ENCODE data around the gene NPAS2.

The NPAS2 gene, protein sequence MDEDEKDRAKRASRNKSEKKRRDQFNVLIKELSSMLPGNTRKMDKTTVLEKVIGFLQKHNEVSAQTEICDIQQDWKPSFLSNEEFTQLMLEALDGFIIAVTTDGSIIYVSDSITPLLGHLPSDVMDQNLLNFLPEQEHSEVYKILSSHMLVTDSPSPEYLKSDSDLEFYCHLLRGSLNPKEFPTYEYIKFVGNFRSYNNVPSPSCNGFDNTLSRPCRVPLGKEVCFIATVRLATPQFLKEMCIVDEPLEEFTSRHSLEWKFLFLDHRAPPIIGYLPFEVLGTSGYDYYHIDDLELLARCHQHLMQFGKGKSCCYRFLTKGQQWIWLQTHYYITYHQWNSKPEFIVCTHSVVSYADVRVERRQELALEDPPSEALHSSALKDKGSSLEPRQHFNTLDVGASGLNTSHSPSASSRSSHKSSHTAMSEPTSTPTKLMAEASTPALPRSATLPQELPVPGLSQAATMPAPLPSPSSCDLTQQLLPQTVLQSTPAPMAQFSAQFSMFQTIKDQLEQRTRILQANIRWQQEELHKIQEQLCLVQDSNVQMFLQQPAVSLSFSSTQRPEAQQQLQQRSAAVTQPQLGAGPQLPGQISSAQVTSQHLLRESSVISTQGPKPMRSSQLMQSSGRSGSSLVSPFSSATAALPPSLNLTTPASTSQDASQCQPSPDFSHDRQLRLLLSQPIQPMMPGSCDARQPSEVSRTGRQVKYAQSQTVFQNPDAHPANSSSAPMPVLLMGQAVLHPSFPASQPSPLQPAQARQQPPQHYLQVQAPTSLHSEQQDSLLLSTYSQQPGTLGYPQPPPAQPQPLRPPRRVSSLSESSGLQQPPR

DNA sequence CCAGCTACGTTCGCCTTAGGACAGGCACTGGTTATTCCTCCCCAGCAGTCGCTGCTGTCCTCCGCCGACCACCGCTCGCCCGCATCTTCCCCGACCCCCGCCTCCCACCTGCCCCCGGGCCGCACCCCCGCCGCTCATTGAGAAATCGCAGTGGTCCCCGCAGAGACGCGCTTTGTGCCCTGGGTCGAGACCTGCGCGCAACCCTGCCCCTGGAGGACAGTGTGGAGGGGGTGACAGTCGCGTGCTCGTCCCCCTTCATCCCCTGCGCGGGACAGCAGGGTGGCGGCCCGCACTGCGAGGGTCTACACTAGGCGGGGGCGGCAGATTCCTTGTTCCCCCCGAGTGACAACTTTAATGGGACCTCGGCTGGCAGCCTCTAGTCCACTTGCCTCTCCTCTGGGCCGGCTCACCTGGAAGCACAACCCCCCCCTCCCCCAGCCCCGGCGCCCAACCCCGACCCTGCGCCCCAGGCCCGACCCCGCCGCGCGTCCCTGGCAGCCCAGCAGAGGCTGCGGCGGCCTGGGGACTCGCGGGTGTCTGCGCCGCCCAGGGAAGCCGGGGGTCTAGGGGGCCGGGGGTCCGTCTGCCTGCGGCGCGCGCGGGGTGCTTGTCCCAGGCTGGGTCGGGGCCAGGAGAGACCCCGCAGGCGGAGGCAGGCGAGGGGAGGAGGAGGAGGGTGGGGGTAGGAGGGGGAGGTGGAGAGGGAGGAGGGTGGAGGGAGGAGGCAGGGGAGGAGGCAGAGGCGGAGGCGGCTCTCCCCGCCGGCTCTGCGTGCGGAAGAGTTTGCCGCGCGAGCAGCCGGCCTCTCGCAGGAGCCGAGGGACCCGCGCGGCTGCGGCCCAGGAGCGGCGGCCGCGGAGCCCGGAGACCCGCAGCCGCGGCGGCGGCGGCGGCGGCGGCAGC is at the start of gene NPAS2:
TSS of gene NPAS2 (plus strand) at position 770 of the 903 bp plus-strand sequence. CDS start 84,616 bp downstream, outside the sequence.
- DNase-seq, result peak; percentile 68

DNA sequence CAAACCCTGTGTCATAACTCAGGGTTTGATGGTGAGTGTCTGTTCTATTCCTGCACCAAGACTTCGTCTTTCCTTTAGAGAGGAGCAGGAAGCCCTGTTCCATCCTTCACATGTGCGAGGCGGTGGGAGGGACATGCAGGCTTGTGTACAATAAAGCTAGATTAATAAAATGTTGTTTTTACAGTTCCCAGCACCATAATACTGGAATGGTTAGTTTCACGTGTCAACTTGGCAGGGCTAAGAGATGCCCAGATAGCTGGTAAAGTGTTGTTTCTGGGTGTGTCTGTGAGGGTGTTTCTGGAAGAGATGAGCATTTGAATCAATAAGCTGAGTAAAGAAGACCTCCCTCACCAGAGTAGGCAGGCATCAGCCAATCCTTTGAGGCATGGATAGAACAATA is 48.8 kb upstream of the NPAS2 start:
- no peak for DNase-seq

DNA sequence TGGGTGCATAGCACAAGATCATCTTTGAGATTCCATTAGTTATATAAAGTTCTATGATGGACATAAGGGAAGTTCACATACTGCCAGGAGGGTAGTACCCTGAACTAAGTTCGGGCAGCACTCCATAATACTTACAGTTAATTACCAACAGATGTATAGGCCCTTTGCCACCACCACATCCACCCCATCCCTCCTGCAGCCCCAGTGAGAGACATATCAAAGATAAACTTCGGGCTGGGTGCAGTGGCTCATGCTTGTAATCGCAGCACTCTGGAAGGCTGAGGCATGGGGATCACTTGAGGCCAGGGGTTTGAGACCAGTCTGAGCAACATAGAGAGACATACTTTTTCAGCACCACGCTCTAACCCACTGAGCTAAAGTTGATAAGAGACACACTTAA is 46.4 kb upstream of the NPAS2 start:
- no peak for DNase-seq

DNA sequence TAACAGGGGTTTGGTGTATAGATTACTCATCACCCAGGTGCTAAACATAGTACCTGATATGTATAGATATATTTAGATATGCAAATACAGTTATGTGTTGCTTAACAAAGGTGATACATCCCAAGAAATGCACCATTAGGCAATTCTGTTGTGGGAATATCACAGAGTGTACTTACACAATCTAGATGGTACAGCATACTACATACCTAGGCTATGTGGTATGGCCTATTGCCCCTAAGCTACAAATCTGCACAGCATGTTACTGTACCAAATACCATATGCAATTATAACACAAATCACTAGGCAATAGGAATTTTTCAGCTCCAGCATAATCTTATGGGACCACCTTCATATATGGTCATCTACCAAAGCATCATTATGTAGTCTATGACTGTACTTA is 43.5 kb upstream of the NPAS2 start:
- DNase-seq, result no peak

DNA sequence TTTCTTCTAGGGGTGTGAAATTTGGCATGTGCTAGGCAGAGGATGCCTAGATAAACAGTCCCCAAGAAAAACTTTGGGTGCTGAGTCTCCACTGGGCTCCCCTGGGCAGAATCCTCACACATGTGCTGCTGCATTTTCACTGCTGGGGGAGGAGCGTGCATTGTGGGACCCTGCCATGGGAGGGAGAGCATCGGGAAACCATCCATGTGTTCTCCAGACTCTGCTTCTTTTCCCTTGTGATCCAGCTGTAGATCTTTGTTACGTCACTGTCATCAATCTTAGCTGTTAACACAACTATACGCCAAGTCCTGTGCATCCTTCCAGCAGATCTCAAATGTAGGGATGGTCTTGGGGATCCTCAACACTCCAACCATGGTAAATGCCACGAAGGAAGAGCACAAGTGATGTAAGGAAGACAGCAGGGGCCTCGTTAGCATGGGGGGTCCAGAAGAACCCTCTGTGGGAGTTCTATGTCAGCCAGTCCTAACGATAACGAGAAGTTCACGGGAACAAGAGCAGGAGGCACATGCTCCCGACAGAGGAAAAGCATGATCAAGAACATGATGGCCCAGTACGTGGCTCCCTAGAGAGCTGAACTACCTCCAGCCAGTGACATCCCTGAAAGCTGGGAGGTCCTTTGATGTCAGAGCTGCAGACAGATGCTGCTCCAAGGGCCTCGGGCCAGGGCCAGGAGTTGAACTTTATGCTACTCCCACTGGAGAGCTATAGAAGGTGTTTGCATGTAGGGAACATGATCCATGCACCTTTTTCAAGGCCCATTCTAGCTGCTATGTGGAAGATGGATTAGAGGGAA is 41.1 kb upstream of the NPAS2 start:
- DNase-seq, result no peak

DNA sequence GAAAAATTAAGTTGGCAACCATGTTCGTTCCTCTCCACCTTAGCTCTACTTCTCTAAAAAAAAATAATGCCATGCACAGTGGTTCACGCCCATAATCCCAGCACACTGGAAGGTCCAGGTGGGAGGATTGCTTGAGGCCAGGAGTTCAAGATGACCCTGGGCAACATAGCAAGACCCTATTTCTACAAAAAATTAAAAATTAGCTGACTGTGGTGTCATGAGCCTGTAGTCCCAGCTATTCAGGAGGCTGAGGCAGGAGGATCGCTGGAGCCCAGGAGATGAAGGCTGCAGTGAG is 40.1 kb upstream of the NPAS2 start:
- no peak for DNase-seq

DNA sequence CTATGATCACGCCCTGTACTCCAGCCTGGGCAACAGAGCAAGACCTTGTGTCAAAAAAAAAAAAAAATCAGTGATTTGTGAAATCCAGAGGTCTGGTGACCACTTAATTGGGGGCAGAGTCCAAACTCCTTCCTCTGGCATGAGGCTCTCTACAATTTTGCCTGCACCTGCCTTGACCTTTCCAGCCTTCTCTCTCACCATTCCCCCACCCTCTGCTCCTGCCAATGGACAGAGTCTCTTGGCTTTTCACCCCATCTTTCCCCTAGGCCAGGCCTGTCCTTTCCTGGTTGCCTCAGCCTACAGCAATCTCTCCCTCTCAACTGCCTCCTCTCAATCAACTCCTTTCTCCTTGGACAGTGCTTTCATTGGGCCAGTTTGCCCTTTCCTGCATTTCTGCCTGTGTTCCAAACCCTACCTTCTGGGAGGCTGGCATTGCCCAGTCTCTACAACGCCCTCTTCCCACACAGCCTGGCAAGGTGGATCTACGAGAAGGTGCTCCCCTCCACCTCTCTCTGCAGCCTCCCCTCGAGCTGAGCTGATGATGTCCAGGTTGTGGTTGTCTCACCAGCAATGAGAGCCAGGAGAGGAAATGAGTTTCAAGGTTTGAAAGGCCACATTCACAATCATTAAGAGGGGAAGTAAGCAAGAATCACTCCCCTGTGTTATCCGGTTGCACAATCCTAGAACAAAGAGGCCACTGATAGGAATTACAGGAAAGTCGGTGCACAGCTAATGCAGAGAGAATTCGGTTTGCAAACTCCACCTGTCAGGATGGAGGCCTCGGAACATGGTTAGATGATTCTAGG is 39.5 kb upstream of the NPAS2 start:
- DNase-seq, result no peak

DNA sequence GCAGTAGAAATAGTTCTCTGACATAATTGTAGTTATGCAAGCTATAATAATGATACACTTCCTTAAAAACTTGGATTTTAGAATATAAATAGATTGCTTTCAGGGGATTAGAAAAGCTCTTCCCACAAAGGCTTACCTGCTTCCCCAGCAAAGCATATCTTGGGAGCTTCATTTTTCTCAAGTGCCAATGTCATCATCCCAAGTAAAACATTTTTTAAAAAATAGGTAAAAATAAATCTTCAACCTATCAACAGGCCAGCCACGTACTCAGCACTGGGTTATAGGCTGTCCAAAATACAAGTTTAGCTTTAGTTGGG is 39.0 kb upstream of the NPAS2 start:
- DNase-seq, result no peak

DNA sequence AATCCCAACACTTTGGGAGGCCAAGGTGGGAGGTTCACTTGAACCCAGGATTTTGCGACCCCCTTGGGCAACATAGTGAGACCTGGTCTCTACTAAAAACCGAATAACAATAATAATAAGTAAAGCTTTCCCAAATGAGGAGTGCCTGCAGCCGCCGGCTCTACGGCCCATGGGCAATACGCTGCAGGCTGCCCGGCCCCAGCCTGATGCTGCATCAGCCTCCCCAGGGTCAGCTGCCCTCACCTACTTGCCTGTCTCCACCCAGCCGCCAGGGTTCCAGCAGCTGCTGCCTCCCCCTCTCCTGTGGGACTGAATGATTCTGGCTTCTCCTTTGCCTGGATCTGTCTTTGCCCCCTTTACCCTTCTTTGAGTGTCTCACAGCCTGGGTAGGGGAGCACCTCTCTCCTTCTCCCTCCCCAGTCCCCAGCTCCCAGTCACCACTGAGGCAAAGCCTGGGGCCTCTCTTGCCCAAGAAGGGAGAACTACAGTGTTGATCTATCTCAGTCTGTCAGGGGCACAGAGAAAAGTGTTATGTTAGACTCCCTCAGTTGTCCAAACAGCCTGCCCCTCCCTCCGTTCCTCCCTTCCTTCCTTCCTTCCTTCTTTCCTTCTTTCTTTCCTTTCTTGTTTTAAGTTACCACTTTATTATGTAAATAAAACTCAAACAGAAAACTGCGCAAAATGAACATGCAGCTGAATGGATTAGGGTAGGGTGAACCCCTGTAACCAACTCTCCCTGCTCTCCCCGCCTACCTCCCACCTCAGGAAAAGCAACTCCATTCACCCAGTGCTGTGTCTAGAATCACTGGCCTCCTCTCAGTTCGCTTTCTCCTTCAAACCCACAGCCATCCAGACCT is 38.2 kb upstream of the NPAS2 start:
- no peak for DNase-seq

DNA sequence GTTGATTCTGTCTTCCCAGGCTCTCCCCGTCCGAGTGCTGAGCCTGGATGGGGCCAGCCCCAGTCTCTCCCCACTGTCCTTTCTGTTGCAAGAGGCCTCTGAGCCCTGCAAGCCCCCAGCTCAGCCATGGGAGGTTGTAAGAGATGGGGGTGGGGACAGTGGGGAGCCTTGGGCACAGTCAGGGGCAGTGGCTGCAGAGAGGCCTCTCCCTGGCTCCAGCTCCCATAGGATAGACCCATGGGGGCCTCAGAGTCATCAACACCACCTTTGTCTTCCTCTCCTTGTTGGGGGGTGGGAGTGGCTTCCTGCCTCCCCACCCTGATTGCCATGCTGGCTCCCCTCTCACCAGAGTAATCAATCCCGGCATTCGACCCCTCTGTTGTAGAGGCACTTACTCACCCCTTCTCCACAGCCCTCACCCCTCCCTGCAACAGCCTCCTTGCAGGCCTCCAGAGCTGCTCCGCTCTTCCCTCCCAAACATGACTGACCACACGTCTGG is 37.5 kb upstream of the NPAS2 start:
- no peak for DNase-seq

DNA sequence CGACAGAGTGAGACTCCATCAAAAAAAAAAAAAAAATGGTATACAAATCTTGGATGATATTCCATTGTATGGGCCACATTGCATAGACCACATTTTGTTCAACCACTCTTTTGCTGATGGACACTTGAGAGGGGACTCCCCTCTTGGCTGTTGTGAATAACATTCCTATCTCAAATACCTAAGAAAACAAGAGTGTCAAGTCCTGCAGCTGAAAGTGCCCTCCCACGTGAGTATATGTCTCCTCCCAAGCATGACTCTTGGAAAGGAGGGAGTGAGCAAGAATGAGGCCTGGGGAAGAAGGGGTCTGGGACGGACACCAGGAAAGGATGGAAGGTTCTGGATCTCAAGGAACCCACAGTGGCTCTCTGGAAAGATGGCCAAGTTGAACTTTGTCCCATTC is 36.0 kb upstream of the NPAS2 start:
- DNase-seq, result no peak

DNA sequence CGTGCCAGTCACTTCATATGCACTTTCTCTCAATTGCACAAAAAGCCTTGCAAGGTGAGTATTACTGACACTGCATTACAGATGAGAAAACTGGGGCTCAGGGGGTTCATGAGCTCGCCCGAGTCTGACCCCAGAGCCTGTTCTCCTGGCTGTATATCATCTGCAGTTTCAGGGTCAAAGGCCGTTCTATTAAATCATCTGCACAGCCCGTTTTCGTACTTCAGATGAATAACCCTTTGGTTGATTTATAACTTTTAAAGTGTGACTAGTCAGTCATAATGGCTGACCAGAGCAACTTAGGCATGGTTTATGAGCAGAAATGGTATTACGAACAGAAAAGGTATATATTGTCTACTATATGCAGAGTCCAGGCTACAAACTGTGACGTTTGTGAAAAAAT is 35.3 kb upstream of the NPAS2 start:
- DNase-seq, result no peak

DNA sequence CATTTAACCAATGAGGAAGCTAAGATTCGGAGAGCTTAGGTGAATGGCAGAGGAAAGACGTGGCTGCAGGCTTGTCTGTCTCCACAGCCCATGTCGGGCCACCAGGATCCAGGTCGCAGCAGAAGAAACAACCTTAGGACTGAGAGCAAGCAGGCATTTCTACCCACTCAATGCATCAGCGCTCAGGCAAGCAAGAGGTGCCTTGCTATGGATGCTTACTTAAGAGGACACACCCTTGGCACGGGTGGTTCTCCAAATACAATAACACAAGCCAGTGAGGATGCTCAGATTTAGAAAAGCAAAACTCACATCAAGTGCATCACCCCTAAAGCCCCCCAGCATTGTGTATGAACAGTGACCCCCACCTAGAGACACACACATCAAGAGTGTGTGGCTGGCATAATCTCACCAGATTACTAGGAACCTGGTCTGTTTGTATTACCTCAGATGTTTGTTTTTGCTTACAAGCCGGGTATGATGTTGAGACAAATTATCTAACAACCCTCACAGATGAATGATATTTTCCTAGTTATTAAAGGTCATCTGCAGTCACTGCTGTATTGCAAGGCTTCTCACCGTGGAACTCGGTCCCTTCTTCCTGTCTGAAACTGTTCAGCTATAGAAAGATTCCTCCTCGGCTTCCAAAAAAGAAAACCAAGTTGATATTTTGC is 34.2 kb upstream of the NPAS2 start:
- no peak for DNase-seq

DNA sequence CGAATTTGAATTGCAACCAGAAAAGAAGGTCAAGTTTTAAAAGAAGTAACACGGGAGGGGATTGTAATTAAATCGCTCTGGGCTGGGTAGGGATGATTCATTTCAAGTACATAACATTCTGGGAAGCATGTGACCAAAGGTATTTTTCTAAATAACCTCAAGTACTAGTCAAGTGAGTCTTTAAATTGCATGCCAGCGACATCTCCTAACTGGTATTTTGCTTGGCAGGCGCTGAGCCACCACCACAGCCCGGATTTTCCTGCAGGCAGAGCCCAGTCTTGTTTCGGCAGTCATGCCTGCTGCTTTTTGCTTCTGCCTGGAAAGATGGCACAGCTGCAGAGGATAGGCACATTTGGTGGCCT is 33.7 kb upstream of the NPAS2 start:
- no peak for DNase-seq

DNA sequence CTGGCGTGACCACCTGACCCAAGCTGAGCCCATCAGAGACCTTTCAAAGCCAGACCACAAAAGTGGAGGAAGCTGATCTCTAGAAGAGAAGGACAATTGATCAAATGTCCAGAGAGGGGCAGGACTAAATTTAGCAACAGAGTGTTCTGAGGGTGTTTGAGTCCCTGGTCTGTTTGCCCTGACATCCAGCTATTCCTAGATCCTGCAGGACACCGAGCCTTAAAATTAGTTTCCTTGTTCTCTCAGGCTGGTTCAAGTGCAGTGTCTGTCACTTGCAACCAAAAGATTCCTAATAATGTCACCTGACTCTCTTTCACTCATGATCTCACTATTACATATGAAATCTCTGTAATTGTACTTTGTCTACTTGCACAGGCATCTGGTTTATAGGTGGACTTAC is 33.0 kb upstream of the NPAS2 start:
- DNase-seq, result no peak

DNA sequence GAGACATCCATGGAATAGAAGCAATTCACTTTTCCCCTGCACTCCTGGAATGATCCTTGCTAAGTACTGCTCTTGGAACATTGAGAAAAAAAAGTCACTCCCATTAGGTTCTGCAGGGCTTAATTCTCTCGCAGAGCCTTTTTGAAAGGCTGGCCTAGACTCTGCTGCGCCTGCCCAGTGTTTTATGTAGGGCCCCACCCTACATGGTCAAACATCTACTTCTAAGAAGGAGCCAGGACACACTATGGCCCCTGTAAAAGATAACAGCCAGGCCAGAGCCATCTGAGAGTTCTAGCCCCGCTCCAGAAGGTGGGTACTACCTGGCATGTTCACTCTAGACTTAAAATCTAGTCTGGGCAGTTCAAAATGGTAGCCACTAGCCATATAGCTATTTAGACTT is 30.6 kb upstream of the NPAS2 start:
- DNase-seq, result no peak

DNA sequence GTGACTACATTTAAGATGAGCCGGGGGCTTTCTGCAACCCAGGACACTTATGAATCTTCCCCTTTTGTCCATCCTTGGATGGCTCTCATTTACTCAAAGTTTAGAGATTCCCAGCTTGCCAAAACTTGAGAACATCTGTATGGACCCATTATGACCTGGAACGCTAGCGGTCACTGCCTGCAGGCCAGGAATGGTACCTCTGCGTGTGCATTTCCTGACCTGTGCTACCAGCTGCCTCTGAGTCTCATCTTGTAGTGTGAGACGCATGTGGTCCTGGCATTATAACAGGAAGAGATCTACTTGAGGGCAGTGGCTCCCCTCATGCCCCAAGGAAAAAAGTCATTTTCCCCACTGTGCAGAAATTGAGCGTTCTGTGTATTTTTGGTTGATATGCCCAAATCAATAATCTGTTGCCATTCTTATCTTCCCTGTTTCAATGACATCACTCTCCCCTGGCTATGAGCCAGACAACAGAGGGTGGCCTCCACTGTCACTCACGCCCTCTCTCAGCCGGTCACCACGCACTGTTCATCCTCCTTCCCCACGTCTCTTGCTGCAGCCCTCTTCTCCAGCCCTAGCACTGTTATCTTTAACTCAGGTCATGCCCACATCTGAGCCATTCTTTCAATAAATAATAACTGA is 28.5 kb upstream of the NPAS2 start:
- DNase-seq, result no peak

DNA sequence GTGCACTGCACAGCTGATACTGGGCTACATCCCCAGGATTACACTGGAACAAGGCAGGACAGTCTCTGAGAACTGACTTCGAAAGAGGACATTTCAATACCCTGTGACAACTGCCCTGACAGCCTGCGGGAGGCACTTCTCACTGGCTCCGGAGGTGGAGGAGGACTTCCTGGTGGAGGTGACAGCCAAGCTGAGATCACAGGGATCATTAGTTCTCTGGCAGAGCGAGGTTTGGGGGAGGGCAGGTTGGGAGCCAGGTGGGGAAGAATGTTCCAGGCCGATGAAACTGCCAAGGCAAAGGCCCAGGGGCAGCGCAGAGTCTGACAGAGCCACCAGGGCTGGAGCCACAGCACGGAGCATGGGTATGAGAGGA is 28.0 kb upstream of the NPAS2 start:
- no peak for DNase-seq

DNA sequence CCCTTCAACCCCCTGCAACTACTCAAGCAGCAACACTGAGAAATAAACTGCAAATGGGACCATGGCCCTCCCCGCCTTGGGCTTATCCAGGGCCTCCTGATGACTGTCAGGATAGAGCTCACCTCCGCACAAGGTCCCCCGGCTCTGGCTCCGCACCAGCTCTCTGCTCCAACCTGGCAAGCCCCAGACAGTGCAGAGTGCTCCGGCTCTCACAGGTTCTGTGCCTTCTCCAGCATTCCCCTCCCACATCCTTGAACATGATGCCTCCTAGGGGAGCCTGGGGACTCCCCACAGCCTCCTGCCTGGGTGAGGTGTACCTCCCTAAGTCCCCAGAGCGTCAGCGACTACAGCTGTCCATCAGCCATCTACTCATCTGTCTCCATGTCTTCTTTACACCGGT is 26.7 kb upstream of the NPAS2 start:
- DNase-seq, result no peak

DNA sequence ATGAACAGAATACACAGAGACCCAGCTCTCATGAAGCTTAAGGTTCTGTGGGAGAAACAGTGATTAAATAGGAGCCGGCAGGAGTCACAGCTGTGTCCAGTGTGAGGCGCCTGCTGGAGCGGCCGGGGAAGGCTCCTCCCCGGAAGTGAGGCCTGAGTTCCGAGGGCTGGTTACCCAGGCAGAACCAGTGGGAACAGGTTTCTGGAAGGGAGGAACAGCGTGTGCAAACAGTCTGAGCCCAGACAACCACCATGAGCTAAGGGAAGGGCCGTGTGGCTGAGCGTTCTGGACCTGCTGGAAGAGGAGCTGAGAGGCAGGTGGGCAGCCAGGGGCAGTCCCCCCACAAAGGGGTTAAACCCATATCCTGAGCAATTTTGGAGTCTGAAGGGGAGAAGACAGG is 26.0 kb upstream of the NPAS2 start:
- no peak for DNase-seq

All from eye (tissue), 1 donor.